Progenitor cell of endocrine pancreas (in vitro differentiated cells): ENCODE data around the gene COX5B. TPM values are rescaled to one million over a fixed set of nuclear protein-coding genes. Genes with fewer than 3 reads are reported as not detected.
"Not testable (repeated sequence)": the region's sequence is repeated elsewhere in the genome, so short reads cannot be mapped to it uniquely, and the experiment has no call there.

Experiments used
- DNase-seq: peaks from one replicate; pipeline ENCODE4 v3.0.0; 2021; ENCODE audit warnings: low spot score; ENCODE audit not compliant: unreplicated experiment
- H3K27ac Mint-ChIP-seq: 2 replicates; pipeline ENCODE4 v1.8.0; 2021; ENCODE audit warnings: mild to moderate bottlenecking, moderate library complexity, mixed read lengths
- H3K27me3 Mint-ChIP-seq: 2 replicates; pipeline ENCODE4 v1.8.0; 2021; ENCODE audit warnings: mixed read lengths
- H3K36me3 Mint-ChIP-seq: 2 replicates; pipeline ENCODE4 v1.8.0; 2022; ENCODE audit warnings: mixed read lengths; ENCODE audit not compliant: insufficient read depth
- H3K4me1 Mint-ChIP-seq: 2 replicates; pipeline ENCODE4 v1.8.0; 2021; ENCODE audit warnings: low read depth, mixed read lengths
- H3K4me3 Mint-ChIP-seq: 2 replicates; pipeline ENCODE4 v1.8.0; 2021; ENCODE audit warnings: low read depth, mild to moderate bottlenecking, moderate library complexity, mixed read lengths
- H3K9me3 Mint-ChIP-seq: 2 replicates; pipeline ENCODE4 v1.8.0; 2021; ENCODE audit warnings: low read depth, mixed read lengths
- total RNA-seq: library from RNA; stranded (reverse); gene quantifications from 2 replicates; pipeline ENCODE4 v1.2.1, GENCODE V29; 2021
- TF ChIP-seq, protein P1 (sequence below): fragments of 200-600 bp; sonication (generic); IDR thresholded peaks from one replicate; pipeline ENCODE4 v1.5.0; 2021; ENCODE audit warnings: antibody characterized with exemption, mild to moderate bottlenecking; ENCODE audit not compliant: unreplicated experiment

The COX5B gene
- total RNA-seq, 1 donor from 2014 or later, result 161 TPM

DNA sequence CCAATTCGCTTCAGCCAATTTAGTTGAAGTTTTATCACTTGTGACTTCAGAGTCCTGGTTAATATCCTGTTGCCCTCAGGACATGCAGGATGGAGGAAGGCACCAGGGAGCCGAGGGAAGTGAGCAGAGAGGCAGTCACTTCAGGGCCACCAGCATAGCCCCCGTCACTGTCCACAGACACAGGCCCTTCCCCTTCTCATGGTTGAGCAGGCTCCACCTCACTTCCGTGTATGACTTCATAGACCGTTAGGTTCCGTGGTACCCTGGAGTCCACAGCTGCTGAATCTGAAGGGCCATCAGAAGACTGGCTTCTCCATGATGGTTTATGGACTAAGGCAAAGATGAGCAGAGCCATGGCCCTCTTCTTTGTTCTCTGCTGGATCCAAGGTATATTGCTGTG, 23.6 kb downstream of the COX5B start, which contains the start of gene C2orf92:
Gene C2orf92, plus strand, starts transcription at position 266 of the 400 bp plus-strand sequence. Its CDS starts 76 bp downstream, at position 342.
- H3K4me1 Mint-ChIP-seq, result peaks cover 4% of the 10 kb centered on the region
- no peak within 1 kb of the TSS for H3K4me3 Mint-ChIP-seq
- TF ChIP-seq, protein P1, sequence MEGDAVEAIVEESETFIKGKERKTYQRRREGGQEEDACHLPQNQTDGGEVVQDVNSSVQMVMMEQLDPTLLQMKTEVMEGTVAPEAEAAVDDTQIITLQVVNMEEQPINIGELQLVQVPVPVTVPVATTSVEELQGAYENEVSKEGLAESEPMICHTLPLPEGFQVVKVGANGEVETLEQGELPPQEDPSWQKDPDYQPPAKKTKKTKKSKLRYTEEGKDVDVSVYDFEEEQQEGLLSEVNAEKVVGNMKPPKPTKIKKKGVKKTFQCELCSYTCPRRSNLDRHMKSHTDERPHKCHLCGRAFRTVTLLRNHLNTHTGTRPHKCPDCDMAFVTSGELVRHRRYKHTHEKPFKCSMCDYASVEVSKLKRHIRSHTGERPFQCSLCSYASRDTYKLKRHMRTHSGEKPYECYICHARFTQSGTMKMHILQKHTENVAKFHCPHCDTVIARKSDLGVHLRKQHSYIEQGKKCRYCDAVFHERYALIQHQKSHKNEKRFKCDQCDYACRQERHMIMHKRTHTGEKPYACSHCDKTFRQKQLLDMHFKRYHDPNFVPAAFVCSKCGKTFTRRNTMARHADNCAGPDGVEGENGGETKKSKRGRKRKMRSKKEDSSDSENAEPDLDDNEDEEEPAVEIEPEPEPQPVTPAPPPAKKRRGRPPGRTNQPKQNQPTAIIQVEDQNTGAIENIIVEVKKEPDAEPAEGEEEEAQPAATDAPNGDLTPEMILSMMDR, result no peak
- no peaks in the 10 kb centered on the region for H3K27me3 Mint-ChIP-seq
- DNase-seq, result no peak
- H3K27ac Mint-ChIP-seq, result no peak within 1 kb of the TSS
- H3K9me3 Mint-ChIP-seq, result no peaks in the 10 kb centered on the region
- no peaks in the 10 kb centered on the region for H3K36me3 Mint-ChIP-seq

DNA sequence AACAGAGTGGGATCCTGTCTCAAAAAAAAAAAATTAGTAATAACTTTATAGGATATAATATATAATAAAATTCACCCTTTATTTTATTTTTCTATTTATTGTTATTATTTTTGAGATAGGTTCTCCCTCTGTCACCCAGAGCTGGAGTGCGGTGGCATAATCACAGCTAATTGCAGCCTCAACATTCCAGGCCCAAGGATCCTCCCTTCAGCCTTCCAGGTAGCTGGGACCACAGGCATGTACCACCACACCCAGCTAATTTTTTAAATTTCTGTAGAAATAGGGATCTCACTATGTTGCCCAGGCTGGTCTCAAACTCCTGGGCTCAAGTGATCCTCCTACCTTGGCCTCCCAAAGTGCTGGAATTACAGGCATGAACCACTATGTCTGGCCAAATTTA, 24.6 kb downstream of the COX5B start:
- no peaks in the 10 kb centered on the region for H3K27me3 Mint-ChIP-seq
- TF ChIP-seq, protein P1, result no peak
- no peak for DNase-seq
- no peak overlapping the region for H3K4me3 Mint-ChIP-seq
- H3K27ac Mint-ChIP-seq, result no peak overlapping the region
- peaks cover 4% of the 10 kb centered on the region for H3K4me1 Mint-ChIP-seq
- H3K36me3 Mint-ChIP-seq, result no peaks in the 10 kb centered on the region
- H3K9me3 Mint-ChIP-seq, result no peaks in the 10 kb centered on the region

DNA sequence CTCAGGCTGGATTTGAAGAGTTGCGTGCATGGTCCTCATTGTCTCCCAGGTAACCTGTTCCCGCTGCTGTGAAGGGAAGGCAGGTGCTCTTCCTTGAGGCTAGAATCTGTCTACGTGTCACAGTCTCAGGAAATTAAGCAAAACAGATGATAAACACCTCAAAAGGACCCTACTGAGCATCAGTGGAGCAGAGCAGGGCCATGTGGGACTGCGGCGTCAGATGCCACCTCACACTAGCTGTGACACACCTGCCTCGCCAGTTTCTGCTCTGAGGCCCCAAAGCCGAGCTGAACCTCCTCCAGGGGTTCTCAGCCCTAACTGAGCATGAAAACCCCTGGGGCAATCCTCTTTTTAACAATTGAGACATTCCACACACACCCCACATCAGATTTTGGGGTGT, 25.7 kb downstream of the COX5B start:
- Mint-ChIP-seq H3K27me3 (no peaks in the 10 kb centered on the region), H3K27ac (no peak overlapping the region), H3K4me3 (no peak overlapping the region), H3K36me3 (no peaks in the 10 kb centered on the region), H3K4me1 (peaks cover 4% of the 10 kb centered on the region), H3K9me3 (no peaks in the 10 kb centered on the region)
- TF ChIP-seq, protein P1, result no peak
- DNase-seq, result no peak

DNA sequence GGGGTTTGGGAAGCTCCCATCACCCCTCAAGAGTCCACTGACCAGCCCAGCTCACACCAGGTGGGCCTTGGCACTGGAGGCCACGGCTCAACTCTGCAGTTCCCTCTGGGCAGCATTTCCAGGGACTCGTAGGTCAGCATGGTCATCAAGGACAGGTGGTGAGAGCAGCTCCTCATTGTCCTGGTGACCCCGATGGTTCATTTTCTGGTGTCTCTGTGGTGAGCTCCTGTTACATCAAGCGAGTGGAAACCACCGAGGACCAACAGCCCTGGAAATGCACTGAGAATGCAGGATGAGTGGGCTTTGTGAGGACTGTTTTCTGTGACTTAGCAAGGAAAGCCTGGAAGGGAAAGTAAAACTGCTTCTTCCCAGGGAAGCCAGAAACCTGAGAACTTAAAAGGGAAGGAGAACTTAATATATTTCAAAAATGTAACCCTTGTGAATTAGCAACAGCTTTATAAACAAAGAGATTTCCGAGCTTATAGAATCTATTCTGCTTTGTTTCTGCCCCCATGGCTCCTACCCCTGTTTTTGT, 26.8 kb downstream of the COX5B start:
- H3K36me3 Mint-ChIP-seq, H3K27ac Mint-ChIP-seq: not testable (repeated sequence)

DNA sequence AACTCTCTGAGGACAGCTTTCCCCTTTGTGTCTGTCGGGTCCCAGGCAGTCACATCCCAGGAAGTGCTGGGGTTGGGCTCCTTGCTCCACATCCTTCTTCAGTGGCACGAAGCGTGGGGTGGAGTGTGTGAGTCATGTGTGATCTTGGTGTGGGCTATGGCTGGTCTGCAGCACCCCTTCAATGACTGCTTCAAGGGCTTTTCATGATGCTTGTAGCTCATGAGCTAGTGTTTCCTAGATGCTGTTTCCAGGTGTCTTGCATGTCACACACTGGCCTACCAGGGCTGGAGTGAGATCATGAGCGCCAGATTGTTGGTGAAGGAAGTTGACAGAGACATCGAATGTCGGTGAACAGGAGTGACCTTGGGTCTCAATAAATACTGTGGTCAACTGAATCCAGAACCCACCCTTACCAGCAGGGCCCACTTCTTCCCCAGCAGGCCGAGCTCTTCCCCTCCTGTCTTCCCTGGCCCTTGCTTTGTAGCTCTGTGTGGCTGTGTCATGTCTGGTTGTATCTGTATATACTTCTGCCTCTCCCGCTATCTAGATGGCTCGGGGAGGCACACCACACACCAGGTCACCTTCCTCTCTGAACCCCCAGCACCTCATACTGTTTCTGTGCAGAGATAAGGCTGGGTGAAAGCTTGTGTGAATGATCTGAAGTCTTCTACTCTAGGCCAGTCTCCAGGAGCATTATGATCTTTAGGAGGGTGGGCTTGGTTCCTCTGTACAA, 27.5 kb downstream of the COX5B start:
- Mint-ChIP-seq H3K27ac (no peak overlapping the region), H3K4me1 (peaks cover 4% of the 10 kb centered on the region), H3K27me3 (no peaks in the 10 kb centered on the region), H3K36me3 (peaks cover 4% of the 10 kb centered on the region), H3K9me3 (peaks cover 3% of the 10 kb centered on the region), H3K4me3 (no peak overlapping the region)
- TF ChIP-seq, protein P1, result no peak
- no peak for DNase-seq

More for the DNA sequence above, 26.8 kb downstream of the COX5B start:
- not testable (repeated sequence) for H3K27me3 Mint-ChIP-seq, H3K4me3 Mint-ChIP-seq, H3K9me3 Mint-ChIP-seq, H3K4me1 Mint-ChIP-seq, DNase-seq

DNA sequence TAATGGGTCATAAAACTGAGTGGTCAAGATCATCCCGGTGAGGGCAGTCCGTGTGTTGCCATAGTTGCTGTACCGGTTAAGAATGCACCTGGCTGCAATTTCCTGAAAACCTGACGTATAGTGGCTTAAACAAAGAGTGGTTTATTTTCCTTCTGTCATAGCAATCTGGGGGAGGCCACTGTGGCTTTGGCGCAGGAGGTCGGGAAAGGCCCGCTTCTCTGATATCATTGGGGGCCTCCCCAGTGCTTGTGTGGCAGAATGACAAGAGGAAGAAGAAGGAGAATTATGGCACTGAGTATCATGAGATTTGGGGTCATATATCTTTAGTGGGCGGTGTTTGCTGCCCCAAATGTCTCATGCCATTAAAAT, 28.0 kb downstream of the COX5B start:
- TF ChIP-seq, protein P1, result no peak
- Mint-ChIP-seq H3K27me3 (no peaks in the 10 kb centered on the region), H3K9me3 (peaks cover 4% of the 10 kb centered on the region), H3K4me3 (no peak overlapping the region), H3K27ac (peak overlapping the region; percentile 33), H3K4me1 (peaks cover 4% of the 10 kb centered on the region), H3K36me3 (peaks cover 4% of the 10 kb centered on the region)
- DNase-seq, result no peak
